Hepatocyte (in vitro differentiated cells): Measurements from ENCODE around the gene CCDC51.

Experiments used
- CTCF ChIP-seq: fragments of 200-600 bp; sonication (generic); IDR thresholded peaks from 2 replicates; pipeline ENCODE4 v1.5.1; 2016; ENCODE audit warnings: antibody characterized with exemption, mild to moderate bottlenecking; ENCODE audit not compliant: poor library complexity
- EZH2 ChIP-seq: fragments of 200-600 bp; sonication (generic); IDR thresholded peaks from 2 replicates; pipeline ENCODE4 v1.6.1; 2016; ENCODE audit warnings: antibody characterized with exemption, mild to moderate bottlenecking, borderline replicate concordance

- TF ChIP-seq EZH2 = no peak
- TF ChIP-seq CTCF = no peak
These were observed 38.1 kb upstream of the CCDC51 start for GRCh38 chr3:48477959-48478520.
